Raji (cell line): ENCODE data around the gene CCL8.

Experiments
- POLR2A ChIP-seq: IDR thresholded peaks from 2 replicates; pipeline ENCODE4 v1.6.1; 2011; ENCODE audit warnings: low read depth, low read length, control low read depth; ENCODE audit not compliant: insufficient read depth

Gene CCL8

GRCh38 chr17:34305606-34306005, 13.6 kb upstream of the CCL8 start:
- TF ChIP-seq POLR2A = no peak

GRCh38 chr17:34306466-34306865, 12.8 kb upstream of the CCL8 start:
- TF ChIP-seq POLR2A = no peak

- no peak for TF ChIP-seq POLR2A
Observed at GRCh38 chr17:34307110-34307509, 12.1 kb upstream of the CCL8 start.

GRCh38 chr17:34308371-34308770, 10.9 kb upstream of the CCL8 start:
- no peak for TF ChIP-seq POLR2A

- TF ChIP-seq POLR2A = no peak
Observed at GRCh38 chr17:34311291-34311690, 7.9 kb upstream of the CCL8 start.

- no peak for TF ChIP-seq POLR2A
Observed at GRCh38 chr17:34312080-34312479, 7.2 kb upstream of the CCL8 start.

GRCh38 chr17:34313164-34313563, 6.1 kb upstream of the CCL8 start:
- TF ChIP-seq POLR2A = no peak

GRCh38 chr17:34314279-34314678, 5.0 kb upstream of the CCL8 start:
- TF ChIP-seq POLR2A = no peak

- TF ChIP-seq POLR2A = no peak
Observed at GRCh38 chr17:34318474-34318873, 761 bp upstream of the CCL8 start.

- no peak for TF ChIP-seq POLR2A
Observed at GRCh38 chr17:34321964-34322363, 2.7 kb downstream of the CCL8 start.

GRCh38 chr17:34337701-34338100, 18.5 kb downstream of the CCL8 start:
- TF ChIP-seq POLR2A = no peak

GRCh38 chr17:34339138-34339770, 20.0 kb downstream of the CCL8 start:
- TF ChIP-seq POLR2A = no peak

- TF ChIP-seq POLR2A = no peak
Observed at GRCh38 chr17:34341916-34342315, 22.7 kb downstream of the CCL8 start.

GRCh38 chr17:34347063-34347462, 27.8 kb downstream of the CCL8 start:
- TF ChIP-seq POLR2A = no peak

GRCh38 chr17:34349751-34350150, 30.5 kb downstream of the CCL8 start:
- no peak for TF ChIP-seq POLR2A

- no peak for TF ChIP-seq POLR2A
Observed at GRCh38 chr17:34351096-34351495, 31.9 kb downstream of the CCL8 start.

GRCh38 chr17:34352191-34352590, 33.0 kb downstream of the CCL8 start:
- no peak for TF ChIP-seq POLR2A
